GM12801 (cell line): ENCODE results near the gene AMPD2.

Source experiments
- CTCF ChIP-seq: IDR thresholded peaks from one replicate; pipeline ENCODE4 v1.5.1; 2011; ENCODE audit warnings: control low read depth; ENCODE audit not compliant: insufficient read length; ENCODE audit errors: extremely low read depth

Gene AMPD2

GRCh38 chr1:109669246-109669948 is 49.8 kb downstream of the AMPD2 start:
- no peak for TF ChIP-seq CTCF

GRCh38 chr1:109671067-109671466 is 51.4 kb downstream of the AMPD2 start:
- TF ChIP-seq CTCF, result no peak

DNA sequence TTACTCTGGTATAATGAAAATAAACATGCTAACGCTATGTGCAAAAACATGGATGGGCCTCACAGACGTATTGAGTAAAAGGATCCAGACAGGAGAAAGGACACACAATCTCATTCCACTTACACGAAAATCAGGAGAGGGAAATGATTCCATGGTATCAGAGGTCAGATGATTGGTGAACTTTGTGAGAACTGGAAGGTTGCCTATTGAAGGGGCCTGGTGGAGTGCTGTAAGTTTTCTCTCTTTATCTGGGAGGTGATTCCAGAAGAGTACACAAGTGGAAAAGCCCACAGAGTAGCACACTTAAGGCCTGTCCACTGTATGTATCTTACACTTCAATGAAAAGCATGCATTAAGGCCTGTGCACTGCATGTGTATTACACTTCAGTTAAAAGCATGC is 57.8 kb downstream of the AMPD2 start:
- no peak for TF ChIP-seq CTCF
